Activated CD8-positive, alpha-beta memory T cell treated with anti-CD3 and anti-CD28 coated beads, Interleukin-2, amount 50 U/mL, for 24 hours (primary cell): ENCODE measurements around the gene PYGM.

Experiments
- DNase-seq: peaks from one replicate; pipeline ENCODE4 v3.0.0-alpha.2; 2020; ENCODE audit errors: extremely low read depth

Gene PYGM

DNA sequence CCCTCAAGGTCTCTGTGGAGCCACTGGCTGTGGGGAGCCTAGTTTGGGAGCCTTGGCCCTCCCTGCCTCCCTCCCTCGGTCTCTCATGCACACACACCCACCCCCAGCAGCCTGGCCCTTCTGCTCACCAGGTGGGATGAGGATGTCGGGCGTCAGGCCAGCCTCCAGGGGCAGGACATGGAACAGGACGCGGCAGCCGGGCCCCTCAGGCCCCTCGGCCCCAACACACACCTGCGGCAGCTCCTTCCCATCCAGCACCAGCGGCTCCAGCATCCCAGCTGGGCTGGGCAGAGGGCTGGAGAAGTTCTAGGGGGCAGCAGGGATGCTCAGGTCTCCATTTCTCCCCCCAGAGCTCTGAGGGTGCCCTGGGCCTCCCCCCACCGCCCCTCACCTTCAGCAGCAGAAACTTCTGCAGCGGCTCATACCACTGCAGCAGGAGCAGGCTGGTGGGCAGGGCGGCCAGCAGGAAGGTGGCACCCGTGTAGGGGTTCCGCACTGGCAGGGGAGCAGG is 32.1 kb upstream of the PYGM start:
- no peak for DNase-seq

DNA sequence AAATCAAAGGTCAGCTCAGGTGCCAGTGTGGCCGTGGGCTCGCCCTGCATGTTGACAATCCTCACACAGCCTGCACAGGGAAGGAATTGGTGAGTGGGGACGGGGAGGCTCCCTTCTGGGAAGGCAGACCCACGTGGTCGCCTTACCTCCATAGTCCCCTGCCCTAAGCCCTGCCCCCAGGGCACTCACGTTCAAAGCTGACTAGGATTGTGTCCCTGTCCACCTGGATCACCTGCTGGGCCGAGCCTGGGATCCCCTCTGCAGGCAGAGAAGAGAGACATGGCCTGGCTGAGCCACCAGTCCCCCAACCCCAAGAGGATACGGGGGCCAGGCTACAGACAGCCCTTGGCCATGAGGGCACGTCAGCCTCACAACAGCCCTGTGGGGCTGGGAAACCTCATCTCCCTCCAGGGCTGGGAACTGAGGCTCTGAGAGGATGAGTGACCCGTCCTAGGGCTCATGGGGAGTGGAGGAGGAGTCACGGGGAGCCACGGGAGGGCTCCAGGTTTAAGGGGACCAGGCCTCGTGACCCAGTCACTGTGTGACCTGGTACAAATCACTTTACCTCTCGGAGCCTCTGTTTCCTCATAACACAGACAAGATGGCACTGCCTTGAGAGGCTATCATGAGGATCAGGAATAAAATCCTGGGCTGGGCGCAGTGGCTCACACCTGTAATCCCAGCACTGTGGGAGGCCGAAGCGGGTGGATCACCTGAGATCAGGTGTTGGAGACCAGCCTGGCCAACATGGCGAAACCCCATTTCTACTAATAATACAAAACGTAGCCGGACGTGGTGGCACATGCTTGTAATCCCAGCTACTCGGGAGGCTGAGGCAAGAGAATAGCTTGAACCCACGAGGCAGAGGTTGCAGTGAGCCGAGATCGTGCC is 30.7 kb upstream of the PYGM start:
- DNase-seq: no peak

DNA sequence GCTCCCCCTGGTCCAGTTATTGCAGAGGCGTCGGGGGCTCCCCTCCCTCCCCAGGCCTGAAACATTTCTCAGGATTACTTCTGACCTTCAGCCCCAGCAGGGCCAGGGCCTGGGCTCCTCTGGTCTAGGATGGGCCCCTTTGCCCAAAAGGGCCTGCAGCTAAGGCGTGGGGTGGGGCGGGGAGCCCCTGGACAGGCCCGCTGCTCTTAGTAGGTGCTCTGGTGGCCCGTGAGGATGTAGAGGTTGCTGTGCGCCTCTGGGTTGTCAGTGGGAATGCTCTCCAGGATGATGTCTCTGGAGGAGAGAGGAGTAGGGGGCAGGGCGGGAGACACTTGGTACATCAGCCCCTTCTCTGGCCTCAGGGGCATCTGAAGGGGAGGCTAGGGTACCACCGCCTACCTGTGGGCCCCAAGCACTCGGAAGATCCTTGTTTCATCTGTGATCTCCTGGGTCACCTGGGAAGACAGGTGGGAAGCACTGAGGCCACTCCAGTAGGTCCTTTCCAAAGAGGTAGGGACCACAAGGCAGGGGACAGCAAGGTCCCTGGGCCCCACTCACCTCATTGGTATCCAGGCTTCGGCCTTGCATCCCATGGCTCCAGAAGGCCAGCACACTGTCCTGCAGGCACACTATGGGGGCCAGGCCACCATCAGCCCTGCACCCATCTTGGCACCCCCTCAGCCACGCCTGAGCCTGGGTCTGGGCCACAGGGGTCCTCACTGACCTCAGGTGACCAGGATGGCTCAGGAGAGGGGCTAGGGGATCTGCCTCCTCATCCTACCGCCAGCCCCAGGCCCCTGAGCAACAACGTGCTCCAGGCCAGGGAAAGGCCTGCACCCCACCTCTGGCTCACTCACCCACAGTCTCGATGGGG is 29.8 kb upstream of the PYGM start:
- no peak for DNase-seq

- no peak for DNase-seq
These were observed 28.8 kb upstream of the PYGM start for GRCh38 chr11:64788321-64789215.

DNA sequence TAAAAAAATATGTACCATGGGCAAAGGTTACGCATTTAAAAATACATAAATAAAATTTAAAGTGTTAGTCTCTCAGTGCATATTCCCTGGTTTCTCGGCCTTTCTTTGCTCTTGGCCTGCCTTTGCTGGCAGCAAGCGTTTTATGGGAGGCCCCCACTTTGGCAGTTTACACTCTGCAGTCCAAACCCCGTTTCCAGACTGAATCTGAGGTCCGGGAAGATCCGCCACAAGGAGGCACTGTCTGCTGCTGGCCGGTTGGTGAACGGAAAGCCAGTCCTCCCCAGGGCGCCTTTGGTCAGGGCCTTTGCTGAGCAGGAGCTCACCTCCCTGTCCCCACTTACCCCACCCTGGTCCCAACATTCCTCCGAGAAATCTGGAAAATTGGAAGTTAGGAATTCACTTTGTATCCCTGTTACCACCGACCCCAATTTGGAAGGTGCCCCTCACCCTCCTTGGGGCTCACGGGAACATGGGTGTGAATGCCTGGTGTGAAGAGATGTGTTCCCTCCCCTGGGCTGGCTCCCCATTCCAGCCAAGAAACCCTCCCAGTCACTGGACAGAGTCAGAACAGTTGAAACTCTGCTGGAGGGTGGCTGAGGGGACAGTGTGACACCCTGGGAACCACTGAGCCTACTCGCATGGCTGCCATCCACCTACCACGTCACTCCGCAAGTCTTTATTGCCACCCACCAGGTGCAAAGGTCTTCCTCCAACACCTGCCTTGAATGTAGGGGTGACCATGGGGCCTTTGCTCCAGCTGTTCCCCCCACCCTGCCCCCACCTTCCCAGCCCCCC is 27.9 kb upstream of the PYGM start:
- DNase-seq: no peak

DNA sequence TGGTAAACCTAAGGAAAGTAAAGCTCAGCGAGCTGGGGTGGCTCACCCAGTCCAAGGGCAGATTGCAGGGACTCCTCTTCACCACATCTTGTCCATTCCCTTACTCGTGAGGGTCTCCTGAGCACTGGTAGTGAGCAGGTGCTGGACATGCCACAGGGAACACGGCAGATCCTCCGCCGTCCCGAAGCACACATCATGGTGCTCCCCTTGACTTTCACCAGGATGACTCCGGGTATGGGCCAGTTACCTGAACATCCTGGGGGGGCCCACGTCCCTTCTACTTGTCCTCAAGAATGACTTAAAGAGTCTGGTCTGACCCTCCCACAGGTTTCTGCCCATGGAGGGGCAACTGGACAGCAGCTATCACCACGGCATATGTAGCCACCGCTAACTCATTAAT is 26.5 kb upstream of the PYGM start:
- DNase-seq: no peak

- no peak for DNase-seq
These were observed 25.2 kb upstream of the PYGM start for GRCh38 chr11:64784813-64785581.

DNA sequence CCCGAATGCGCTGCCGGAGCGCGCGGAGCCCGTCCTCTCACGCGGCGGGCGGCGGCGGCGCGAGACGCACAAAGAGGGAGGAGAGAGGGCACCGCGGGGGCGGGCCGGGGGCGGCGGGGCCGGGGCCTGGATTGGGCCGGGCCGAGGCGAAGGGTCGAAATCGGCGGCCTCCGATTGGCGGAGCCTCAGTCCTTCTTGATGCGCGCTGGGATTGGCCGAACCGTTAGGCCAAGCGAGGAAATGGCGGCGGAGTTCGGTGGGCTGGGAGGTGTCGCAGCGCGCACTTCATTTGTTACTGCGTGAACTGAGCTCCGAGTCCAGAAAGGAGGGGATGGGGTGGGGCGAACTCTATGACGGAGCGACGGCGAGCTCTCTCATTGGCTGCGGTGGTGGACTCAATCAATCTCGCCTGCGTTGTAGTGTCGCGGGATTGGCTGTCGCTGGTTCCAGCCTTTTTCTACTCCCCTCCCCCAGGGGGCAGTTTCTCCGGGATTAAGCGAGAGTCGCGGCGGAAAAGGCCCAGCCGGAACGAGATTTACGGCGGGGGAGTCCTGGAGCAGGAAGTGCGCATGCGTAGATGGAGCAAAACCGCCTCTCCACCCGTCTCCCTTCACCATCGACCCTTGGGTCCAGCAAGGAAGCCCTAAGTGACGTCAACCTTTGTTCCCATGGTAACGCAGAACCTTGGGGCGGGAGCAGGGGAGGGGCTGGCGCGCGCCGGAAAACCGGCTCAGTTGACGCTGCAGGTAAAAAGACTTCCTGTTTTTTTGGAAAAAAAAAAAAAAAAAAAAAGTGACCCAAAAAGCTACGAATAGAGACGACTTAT is 18.9 kb upstream of the PYGM start, which contains the start of gene SF1:
SF1 (minus strand) TSS at position 70 of the 826 bp plus-strand sequence. CDS start 150 bp downstream, outside the sequence.
- DNase-seq: peak; percentile 98

GRCh38 chr11:64778223-64778472 is 18.4 kb upstream of the PYGM start:
- DNase-seq: no peak

- DNase-seq: no peak
These were observed 17.9 kb upstream of the PYGM start for GRCh38 chr11:64777449-64778222.

- no peak for DNase-seq
These were observed 17.1 kb upstream of the PYGM start for GRCh38 chr11:64776875-64777274.

DNA sequence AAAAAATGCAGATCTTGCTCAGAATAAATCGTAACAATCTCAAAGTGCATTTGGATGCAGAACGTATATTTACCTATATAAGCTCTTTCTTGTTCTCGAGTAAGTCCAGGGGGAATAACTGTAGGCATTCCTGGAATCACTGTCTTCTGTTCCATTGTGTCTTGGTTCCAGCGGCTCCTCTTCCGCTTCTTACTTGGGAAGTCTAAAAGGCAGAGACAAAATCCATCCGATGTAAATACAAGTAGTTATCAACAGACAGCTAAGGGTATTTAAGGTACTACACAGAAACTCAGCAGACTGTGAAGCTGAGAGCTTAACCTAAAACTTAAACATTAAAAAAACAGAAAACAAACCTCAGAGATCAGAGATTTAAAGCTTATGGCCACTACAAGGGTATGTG is 16.7 kb upstream of the PYGM start:
- no peak for DNase-seq

GRCh38 chr11:64774144-64774543 is 14.4 kb upstream of the PYGM start:
- no peak for DNase-seq

DNA sequence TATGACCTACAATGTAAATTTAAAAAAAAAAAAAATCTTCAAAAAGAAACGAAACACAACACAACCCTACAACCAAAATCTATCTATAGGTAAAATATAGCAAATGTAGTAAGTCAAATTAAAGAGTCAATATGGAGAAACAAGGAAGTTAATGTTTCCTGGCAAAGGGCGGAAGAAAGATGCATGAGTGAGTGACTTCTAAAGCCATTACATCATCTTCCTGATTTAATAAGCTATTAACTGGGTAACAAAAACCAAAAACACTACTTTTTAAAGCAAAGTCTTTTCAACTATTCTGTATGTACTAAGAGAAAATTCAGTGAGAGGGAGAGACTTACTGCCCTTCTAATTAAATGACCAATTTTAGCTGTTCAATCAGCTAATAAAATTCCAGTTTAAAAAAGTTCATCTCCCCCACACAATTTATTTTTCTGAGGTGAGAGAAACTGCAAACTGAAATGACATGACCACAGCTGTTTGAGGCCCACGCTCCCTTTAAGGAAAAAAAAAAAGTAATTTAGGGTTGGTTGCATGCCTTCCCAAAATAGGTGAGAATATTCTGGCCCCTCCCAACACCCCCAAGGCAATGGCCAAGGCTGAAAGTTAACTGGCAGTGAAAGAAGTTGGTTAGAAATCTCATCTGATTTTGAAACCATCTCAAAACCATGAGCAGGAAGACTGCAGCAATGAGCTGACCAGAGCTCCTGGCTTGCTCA is 12.7 kb upstream of the PYGM start:
- DNase-seq: no peak

DNA sequence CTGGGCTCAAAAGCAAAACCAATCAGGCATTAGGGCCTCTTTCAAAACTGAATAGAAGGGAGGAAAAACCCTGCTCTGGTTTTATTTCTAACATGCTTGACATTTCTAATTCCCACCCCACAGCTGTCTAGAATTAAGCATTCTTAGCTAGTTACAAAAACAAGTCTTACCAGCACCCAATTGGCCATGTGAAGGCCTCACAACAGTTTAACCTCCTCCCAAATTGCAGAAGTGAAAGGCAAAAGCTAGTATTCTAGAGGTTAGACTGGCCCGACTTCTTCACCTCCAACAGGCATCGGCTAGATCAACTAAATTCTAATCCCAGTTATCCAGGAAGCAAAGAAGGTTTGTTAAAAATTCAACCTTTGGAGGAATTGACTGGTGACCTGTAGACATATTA is 12.1 kb upstream of the PYGM start:
- no peak for DNase-seq

GRCh38 chr11:64770120-64770519 is 10.3 kb upstream of the PYGM start:
- no peak for DNase-seq

GRCh38 chr11:64769283-64769682 is 9.5 kb upstream of the PYGM start:
- no peak for DNase-seq

GRCh38 chr11:64768300-64768694 is 8.5 kb upstream of the PYGM start:
- DNase-seq: no peak
